Naive thymus-derived CD4-positive, alpha-beta T cell (primary cell): Measurements from ENCODE around the gene SLC1A7. TPM values are rescaled to one million over a fixed set of nuclear protein-coding genes. Genes with fewer than 3 reads are reported as not detected.

Experiments
- ATAC-seq: fragments of 150-1000 bp; cut with Tn5 transposase; 2 replicates; pipeline ENCODE4 v1.10.0; 2021; ENCODE audit warnings: mild to moderate bottlenecking, moderate library complexity
- CTCF ChIA-PET: fragments of 350-600 bp; sonication (Branson Sonifier 250); formaldehyde crosslinking; loops from one replicate; lab custom pipeline; 2021; ENCODE audit warnings: antibody characterized with exemption; lab: Charles Lee
- POLR2A ChIA-PET: fragments of 350-600 bp; sonication (Branson Sonifier 250); formaldehyde crosslinking; loops from one replicate; lab custom pipeline; 2021; ENCODE audit warnings: antibody characterized with exemption, inconsistent platforms; lab: Charles Lee
- DNase-seq, 9 donors: peaks; one replicate each; pipeline versions ENCODE4 v3.0.0 to v3.0.0-alpha.2; 2020 to 2022; ENCODE audit warnings: mixed read lengths in 1 of 9
- H3K27ac ChIP-seq: one replicate; pipeline ENCODE4 v1.7.0; 2013; ENCODE audit warnings: mild to moderate bottlenecking, low read depth, low read length, moderate library complexity
- H3K27me3 ChIP-seq, 2 donors: one replicate each; pipeline ENCODE4 v1.7.0; 2013; ENCODE audit warnings: low read length in 2 of 2, mild to moderate bottlenecking in 2 of 2, moderate library complexity in 2 of 2; ENCODE audit not compliant: control insufficient read depth in 2 of 2, insufficient read depth in 2 of 2
- H3K36me3 ChIP-seq, 3 experiments: 1 replicate in 2 of 3; 2 replicates in 1 of 3; pipeline ENCODE4 v1.7.0; 2013; ENCODE audit warnings: low read length in 3 of 3, mild to moderate bottlenecking in 3 of 3, moderate library complexity in 1 of 3; ENCODE audit not compliant: insufficient read depth in 3 of 3, control insufficient read depth in 2 of 3
- H3K4me1 ChIP-seq, 2 donors: one replicate each; pipeline ENCODE4 v1.7.0; 2013; ENCODE audit warnings: low read length in 2 of 2, mild to moderate bottlenecking in 2 of 2, moderate library complexity in 1 of 2; ENCODE audit not compliant: control insufficient read depth in 2 of 2, insufficient read depth in 2 of 2
- H3K4me3 ChIP-seq: 2 replicates; pipeline ENCODE4 v1.7.0; 2013; ENCODE audit warnings: mild to moderate bottlenecking, low read length
- H3K9me3 ChIP-seq, 3 experiments: 1 replicate in 2 of 3; 2 replicates in 1 of 3; pipeline ENCODE4 v1.7.0; 2013; ENCODE audit warnings: low read length in 3 of 3; ENCODE audit not compliant: control insufficient read depth in 2 of 3
- H3K27ac Mint-ChIP-seq, 9 donors: one replicate each; pipeline ENCODE4 v1.8.0; 2020 to 2022; ENCODE audit warnings: mixed read lengths in 9 of 9, mild to moderate bottlenecking in 8 of 9, moderate library complexity in 5 of 9, inconsistent platforms in 2 of 9
- H3K27me3 Mint-ChIP-seq, 5 donors: one replicate each; pipeline ENCODE4 v1.8.0; 2021 to 2022; ENCODE audit warnings: mixed read lengths in 5 of 5, mild to moderate bottlenecking in 1 of 5
- H3K36me3 Mint-ChIP-seq, 5 donors: one replicate each; pipeline ENCODE4 v1.8.0; 2020 to 2022; ENCODE audit warnings: mixed read lengths in 5 of 5, mild to moderate bottlenecking in 3 of 5, inconsistent platforms in 1 of 5
- H3K4me1 Mint-ChIP-seq, 7 donors: one replicate each; pipeline ENCODE4 v1.8.0; 2020 to 2022; ENCODE audit warnings: mixed read lengths in 7 of 7, mild to moderate bottlenecking in 3 of 7, inconsistent platforms in 1 of 7
- H3K4me3 Mint-ChIP-seq, 10 donors: one replicate each; pipeline ENCODE4 v1.8.0; 2020 to 2022; ENCODE audit warnings: mild to moderate bottlenecking in 10 of 10, mixed read lengths in 10 of 10, moderate library complexity in 6 of 10, inconsistent platforms in 2 of 10
- H3K9me3 Mint-ChIP-seq, 11 donors: one replicate each; pipeline ENCODE4 v1.8.0; 2020 to 2022; ENCODE audit warnings: mixed read lengths in 11 of 11, mild to moderate bottlenecking in 4 of 11, inconsistent platforms in 1 of 11, moderate library complexity in 1 of 11
- intact Hi-C, 2 donors: fragments of 100-400 bp; cut with micrococcal nuclease; formaldehyde crosslinking; loops; one replicate each; pipeline ENCODE4 v1.15.1; 2023
- polyA plus RNA-seq, 2 donors: library from polyadenylated mRNA; unstranded; fragments of 300-500 nt; fragmentation: Illumina TruSeq; gene quantifications; one replicate each; pipeline ENCODE4 v1.2.3, GENCODE V29; 2021
- total RNA-seq, 6 experiments: library from RNA in 5 of 6; stranded (reverse) in 5 of 6; gene quantifications; 1 replicate in 5 of 6; 2 replicates in 1 of 6; pipeline ENCODE4 v1.2.3 and lab custom pipeline; 2021 to 2026

The SLC1A7 gene
- total and polyA plus RNA-seq, 7 experiments from 2014 or later, result 0.16 to 1.8 TPM; not detected in 5

DNA sequence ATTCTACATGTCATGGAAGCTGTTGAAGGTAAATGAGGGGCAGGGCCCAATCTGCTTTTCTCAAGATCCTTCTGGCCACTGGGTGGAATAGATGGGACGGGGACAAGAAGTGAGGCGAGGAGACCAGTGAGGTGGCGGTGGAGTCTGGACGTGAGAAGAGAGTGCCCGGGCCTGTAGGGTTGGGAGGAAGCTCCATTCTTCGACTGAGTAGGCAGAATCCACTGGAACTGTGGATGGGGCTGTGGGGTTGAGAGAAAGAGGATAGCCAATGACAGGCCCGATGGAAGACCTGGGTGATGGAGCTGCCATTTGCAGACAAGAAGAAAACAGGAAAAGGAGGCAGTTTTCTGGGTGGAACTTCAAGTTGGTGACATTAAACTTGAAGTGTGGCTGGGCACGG is 10.3 kb downstream of the SLC1A7 start:
- POLR2A ChIA-PET, result interaction anchor here (0.6 kb wide), 1 partner anchor 640 kb away, joined by 3 read pairs; no protein-coding TSS in a partner anchor
- peaks cover 0 to 2% (median under 1%) of the 10 kb centered on the region in 11 donors for H3K9me3 Mint-ChIP-seq

DNA sequence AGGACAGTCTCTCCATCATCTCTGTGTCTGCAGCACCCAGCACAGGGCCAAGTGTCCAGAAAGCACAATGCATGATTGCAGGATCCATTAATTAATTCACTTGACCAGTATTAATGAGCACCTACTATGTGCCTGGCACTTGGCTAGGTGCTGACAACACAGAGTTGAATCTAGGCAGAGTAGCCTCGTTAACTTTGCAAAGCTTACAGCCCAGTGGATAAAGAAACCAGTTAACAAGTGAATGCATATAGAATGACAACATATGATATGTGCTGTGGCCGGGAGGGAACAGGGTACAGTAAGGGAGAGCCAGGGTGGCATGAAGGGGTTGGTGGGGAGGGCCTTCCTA is 10.9 kb downstream of the SLC1A7 start:
- H3K4me1 Mint-ChIP-seq, result peaks cover 0 to 7% (median 0%) of the 10 kb centered on the region in 7 donors
- intact Hi-C loops, result no loop called here
- Histone ChIP-seq H3K4me1 (peaks cover 0 to 23% of the 10 kb centered on the region in 2 donors), H3K36me3 (no peaks in the 10 kb centered on the region), H3K9me3 (no peaks in the 10 kb centered on the region), H3K4me3 (no peak overlapping the region), H3K27ac (no peak overlapping the region), H3K27me3 (no peaks in the 10 kb centered on the region)
- no peaks in the 10 kb centered on the region for H3K36me3 Mint-ChIP-seq
- CTCF ChIA-PET, result no interaction called here
- no peak overlapping the region for H3K4me3 Mint-ChIP-seq
- ATAC-seq, result no peak
- H3K27me3 Mint-ChIP-seq, result no peaks in the 10 kb centered on the region
- POLR2A ChIA-PET, result no interaction called here
- no peak for DNase-seq
- H3K9me3 Mint-ChIP-seq, result no peaks in the 10 kb centered on the region
- peak overlapping the region in 1 of 9 donors; percentile 2 for H3K27ac Mint-ChIP-seq

More for the DNA sequence above, 10.3 kb downstream of the SLC1A7 start:
- H3K27ac ChIP-seq, result no peak overlapping the region
- no peaks in the 10 kb centered on the region for H3K36me3 ChIP-seq
- Mint-ChIP-seq H3K27me3 (no peaks in the 10 kb centered on the region), H3K4me1 (peaks cover 0 to 7% (median 0%) of the 10 kb centered on the region in 7 donors), H3K36me3 (no peaks in the 10 kb centered on the region), H3K4me3 (no peak overlapping the region), H3K27ac (no peak overlapping the region)
- H3K27me3 ChIP-seq, result no peaks in the 10 kb centered on the region
- CTCF ChIA-PET, result no interaction called here
- DNase-seq (no peak), ATAC-seq (no peak)
- H3K9me3 ChIP-seq, result peaks cover 0 to under 1% (median 0%) of the 10 kb centered on the region in 3 experiments
- H3K4me3 ChIP-seq, result no peak overlapping the region
- peaks cover 0 to 23% of the 10 kb centered on the region in 2 donors for H3K4me1 ChIP-seq
- intact Hi-C loops, result no loop called here

DNA sequence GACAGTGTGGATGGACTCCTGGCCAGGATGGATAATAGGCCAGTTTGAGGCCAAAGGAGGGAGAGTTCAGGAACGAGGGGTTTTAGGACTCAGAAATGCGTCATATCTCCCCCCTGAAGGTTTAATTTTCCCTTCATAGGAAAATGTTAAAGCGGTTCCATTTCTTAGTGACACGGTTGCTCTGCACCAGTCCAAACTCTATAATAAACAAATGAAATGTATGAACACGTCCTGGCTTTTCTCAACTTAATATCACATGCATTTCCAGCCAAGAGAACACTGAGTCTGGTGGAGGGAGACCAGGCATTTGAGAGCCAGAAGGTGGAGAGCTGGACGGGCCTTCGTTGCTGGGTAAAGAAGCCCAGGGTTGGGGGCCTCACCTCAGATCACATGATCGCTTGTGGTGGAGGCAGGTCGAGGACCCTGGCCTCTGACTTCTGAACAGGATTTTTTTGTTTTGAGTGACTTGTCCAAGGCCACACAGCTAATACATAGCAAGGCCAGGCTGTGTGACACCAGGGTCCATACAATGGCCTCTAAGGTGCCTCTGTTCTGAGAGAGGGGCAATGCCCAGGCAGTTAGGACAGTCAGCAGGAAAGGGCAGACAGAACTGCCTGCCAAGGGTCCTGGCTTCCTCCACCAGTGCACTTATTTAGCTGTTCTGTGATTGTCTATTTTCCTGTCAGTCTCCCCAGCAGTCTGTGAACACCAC is 11.4 kb downstream of the SLC1A7 start:
- no peak for ATAC-seq
- Histone ChIP-seq H3K4me3 (no peak overlapping the region), H3K9me3 (no peaks in the 10 kb centered on the region), H3K27ac (no peak overlapping the region), H3K36me3 (no peaks in the 10 kb centered on the region), H3K27me3 (no peaks in the 10 kb centered on the region), H3K4me1 (peaks cover 0 to 23% of the 10 kb centered on the region in 2 donors)
- Mint-ChIP-seq H3K27ac (peak overlapping the region in 2 of 9 donors; percentile 42 to 63), H3K4me1 (peaks cover 0 to 7% (median 0%) of the 10 kb centered on the region in 7 donors), H3K36me3 (no peaks in the 10 kb centered on the region), H3K9me3 (no peaks in the 10 kb centered on the region), H3K4me3 (no peak overlapping the region), H3K27me3 (no peaks in the 10 kb centered on the region)
- ChIA-PET POLR2A (no interaction called here), CTCF (no interaction called here)
- no peak for DNase-seq
- intact Hi-C loops, result no loop called here

DNA sequence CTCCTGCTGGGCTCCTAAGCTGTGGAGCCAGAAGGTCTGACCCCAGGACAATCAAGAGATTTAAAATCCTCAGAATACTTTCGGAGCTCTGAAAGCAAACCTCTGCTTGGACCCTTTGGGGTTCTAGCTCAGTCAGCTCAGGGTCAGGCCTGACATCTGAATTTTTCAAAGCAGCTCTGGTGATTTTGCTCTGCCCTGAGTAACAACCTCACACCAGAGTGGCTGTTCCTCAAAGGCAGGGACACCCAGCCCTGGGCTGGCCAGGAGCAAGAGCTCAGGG is 11.9 kb downstream of the SLC1A7 start:
- Histone ChIP-seq H3K27me3 (no peaks in the 10 kb centered on the region), H3K4me1 (peaks cover 0 to 23% of the 10 kb centered on the region in 2 donors), H3K36me3 (no peaks in the 10 kb centered on the region), H3K27ac (no peak overlapping the region), H3K4me3 (no peak overlapping the region), H3K9me3 (no peaks in the 10 kb centered on the region)
- CTCF ChIA-PET, result no interaction called here
- DNase-seq (no peak), ATAC-seq (no peak)
- no peaks in the 10 kb centered on the region for H3K9me3 Mint-ChIP-seq
- POLR2A ChIA-PET, result no interaction called here
- intact Hi-C loops, result no loop called here
- no peaks in the 10 kb centered on the region for H3K36me3 Mint-ChIP-seq
- H3K27me3 Mint-ChIP-seq, result no peaks in the 10 kb centered on the region
- peak overlapping the region in 2 of 9 donors; percentile 42 to 63 for H3K27ac Mint-ChIP-seq
- peaks cover 0 to 7% (median 0%) of the 10 kb centered on the region in 7 donors for H3K4me1 Mint-ChIP-seq
- H3K4me3 Mint-ChIP-seq, result no peak overlapping the region

DNA sequence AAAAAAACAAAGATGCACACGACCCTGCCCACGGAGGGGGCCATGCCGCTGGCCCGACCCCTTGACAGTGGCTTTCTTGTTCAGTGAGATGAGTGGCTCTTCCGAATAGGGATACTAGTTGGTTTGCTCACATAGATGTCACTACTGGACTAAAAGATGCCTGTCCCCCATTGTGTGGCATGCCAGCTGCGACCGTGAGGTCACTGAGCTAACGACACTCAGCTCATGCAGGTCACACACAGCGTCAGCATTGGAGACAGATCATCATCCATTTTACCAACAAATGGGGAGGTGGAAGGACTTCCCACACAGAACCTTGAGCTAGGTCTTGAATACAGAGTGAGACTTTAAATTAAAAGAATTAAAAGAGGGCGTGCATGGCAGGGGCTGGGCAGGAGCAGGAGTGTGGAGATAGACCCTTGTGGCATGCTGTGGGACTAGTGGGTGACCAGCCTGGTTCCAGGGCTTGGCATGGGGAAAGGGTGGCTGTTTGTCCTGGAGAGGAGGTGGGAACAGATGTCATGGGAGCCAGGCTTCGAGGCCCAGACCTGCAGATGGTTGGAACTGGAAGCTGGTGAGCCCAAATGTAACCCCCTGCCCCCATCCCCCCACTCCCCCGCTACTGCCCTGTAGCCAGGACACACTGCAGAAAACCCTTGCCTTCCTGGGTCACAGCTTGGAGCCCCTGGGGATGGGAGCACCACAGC is 12.4 kb downstream of the SLC1A7 start:
- H3K36me3 ChIP-seq, result no peaks in the 10 kb centered on the region
- no peak for DNase-seq
- intact Hi-C loops, result no loop called here
- H3K9me3 ChIP-seq, result no peaks in the 10 kb centered on the region
- POLR2A ChIA-PET, result no interaction called here
- Mint-ChIP-seq H3K27me3 (no peaks in the 10 kb centered on the region), H3K4me1 (peaks cover 0 to 7% (median 0%) of the 10 kb centered on the region in 7 donors), H3K9me3 (no peaks in the 10 kb centered on the region), H3K4me3 (no peak overlapping the region), H3K27ac (no peak overlapping the region), H3K36me3 (no peaks in the 10 kb centered on the region)
- no peak for ATAC-seq
- no peak overlapping the region for H3K4me3 ChIP-seq
- CTCF ChIA-PET, result no interaction called here
- no peak overlapping the region for H3K27ac ChIP-seq
- H3K4me1 ChIP-seq, result peaks cover 0 to 18% of the 10 kb centered on the region in 2 donors
- no peaks in the 10 kb centered on the region for H3K27me3 ChIP-seq

DNA sequence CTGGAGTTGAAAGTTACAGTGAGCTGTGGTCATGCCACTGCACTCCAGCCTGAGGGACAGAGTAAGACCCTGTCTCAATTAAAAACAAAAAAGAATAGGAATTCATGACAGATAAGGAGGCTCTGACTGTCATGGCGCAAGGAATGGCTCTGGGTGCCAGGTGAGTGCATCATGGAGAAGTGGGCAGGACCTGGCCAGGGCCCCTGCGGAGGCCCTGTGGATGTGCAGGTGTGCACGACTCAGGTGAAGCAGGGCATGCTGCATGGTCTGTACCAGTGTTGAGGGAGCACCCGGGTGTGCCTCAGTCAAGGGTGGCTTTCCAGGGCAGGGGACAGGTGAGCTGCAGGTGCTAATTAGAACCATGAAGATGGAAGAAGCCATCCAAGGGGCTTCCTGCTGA is 14.0 kb downstream of the SLC1A7 start:
- ChIA-PET CTCF (no interaction called here), POLR2A (no interaction called here)
- H3K27ac ChIP-seq, result no peak overlapping the region
- no peak overlapping the region for H3K27ac Mint-ChIP-seq
- no peaks in the 10 kb centered on the region for H3K36me3 ChIP-seq
- no peak overlapping the region for H3K4me3 Mint-ChIP-seq
- no peaks in the 10 kb centered on the region for H3K27me3 Mint-ChIP-seq
- H3K4me3 ChIP-seq, result no peak overlapping the region
- H3K36me3 Mint-ChIP-seq, result no peaks in the 10 kb centered on the region
- intact Hi-C loops, result no loop called here
- no peaks in the 10 kb centered on the region for H3K9me3 ChIP-seq
- ATAC-seq, result no peak
- DNase-seq, result no peak
- H3K27me3 ChIP-seq, result no peaks in the 10 kb centered on the region
- peaks cover 0 to 5% of the 10 kb centered on the region in 2 donors for H3K4me1 ChIP-seq
- peaks cover 0 to 7% (median 0%) of the 10 kb centered on the region in 7 donors for H3K4me1 Mint-ChIP-seq
- no peaks in the 10 kb centered on the region for H3K9me3 Mint-ChIP-seq

DNA sequence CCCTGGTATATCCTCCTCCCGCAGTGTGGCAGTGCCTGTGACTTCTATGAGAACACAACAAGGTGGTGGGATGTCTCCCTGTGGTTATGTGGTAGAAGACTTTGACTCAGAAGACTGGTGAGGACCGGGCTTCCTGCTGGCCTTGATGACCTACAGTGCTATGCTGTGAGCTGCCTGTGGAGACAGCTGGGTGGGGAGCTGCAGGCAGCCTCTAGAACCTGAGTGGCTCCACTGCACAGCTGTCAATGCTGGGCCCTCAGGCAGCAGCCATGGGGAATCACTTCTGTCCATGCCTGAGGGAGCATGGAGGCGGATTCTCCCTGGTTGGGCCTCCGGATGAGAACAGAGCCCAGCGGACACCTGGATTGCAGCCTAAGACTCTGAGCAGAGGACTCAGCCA is 14.9 kb downstream of the SLC1A7 start:
- ATAC-seq, result peak; percentile 62
- no peaks in the 10 kb centered on the region for H3K27me3 ChIP-seq
- no peak overlapping the region for H3K4me3 Mint-ChIP-seq
- CTCF ChIA-PET, result no interaction called here
- no peaks in the 10 kb centered on the region for H3K36me3 ChIP-seq
- peaks cover 0 to 7% (median 0%) of the 10 kb centered on the region in 7 donors for H3K4me1 Mint-ChIP-seq
- no peak for DNase-seq
- no peak overlapping the region for H3K27ac ChIP-seq
- no peaks in the 10 kb centered on the region for H3K9me3 Mint-ChIP-seq
- intact Hi-C loops, result no loop called here
- POLR2A ChIA-PET, result no interaction called here
- no peak overlapping the region for H3K4me3 ChIP-seq
- H3K36me3 Mint-ChIP-seq, result no peaks in the 10 kb centered on the region
- no peaks in the 10 kb centered on the region for H3K9me3 ChIP-seq
- no peaks in the 10 kb centered on the region for H3K27me3 Mint-ChIP-seq
- no peak overlapping the region for H3K27ac Mint-ChIP-seq
- peaks cover 0 to 5% of the 10 kb centered on the region in 2 donors for H3K4me1 ChIP-seq
